Measurements from ENCODE around the gene MYO1F.
"Not testable (repeated sequence)": the region's sequence is repeated elsewhere in the genome, so short reads cannot be mapped to it uniquely, and the experiment has no call there.

Gene MYO1F

DNA sequence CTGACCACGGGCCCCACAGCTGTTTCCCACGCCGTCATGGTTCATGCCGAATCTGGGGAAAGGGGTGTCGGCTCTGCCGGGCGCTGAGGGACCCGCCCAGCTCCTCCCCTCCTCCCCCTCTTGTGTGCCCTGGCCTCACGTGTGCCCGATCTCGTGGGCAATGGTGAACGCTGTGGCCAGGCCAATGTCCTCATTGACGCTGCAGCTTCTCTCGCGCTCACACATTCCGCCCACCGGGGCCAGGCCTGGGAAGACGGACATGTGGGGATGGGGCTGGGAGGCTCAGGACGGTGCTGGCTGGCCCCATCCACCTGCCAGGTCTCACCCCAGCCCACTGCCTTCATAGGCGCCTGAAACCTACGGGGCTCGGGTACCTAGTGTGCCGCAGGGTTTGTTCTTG, 18.9 kb upstream of the MYO1F start:
- no peak for DNase-seq

GRCh38 chr19:8595651-8596050, 18.4 kb upstream of the MYO1F start:
- DNase-seq = no peak

DNA sequence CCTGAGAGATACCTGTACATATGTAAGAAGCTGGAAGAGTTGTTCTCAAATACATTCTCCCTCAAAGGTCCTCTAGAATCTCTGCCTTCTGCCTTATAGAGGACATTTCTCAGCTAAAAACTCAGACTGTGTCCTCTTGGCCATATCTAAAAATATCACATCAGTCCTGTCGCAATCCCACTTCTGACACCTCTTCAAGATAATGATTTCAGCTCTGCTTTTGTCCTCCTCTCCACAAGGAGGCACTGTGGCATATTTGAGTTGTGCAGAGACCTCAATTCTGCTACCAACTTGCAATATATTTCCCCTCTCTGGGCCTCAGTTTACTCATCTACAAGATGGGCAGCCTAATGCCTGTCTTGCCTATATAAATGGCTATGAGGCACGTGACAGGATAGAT, 16.7 kb upstream of the MYO1F start:
- DNase-seq = no peak

GRCh38 chr19:8592231-8593009, 15.2 kb upstream of the MYO1F start:
- peak; percentile 94 to 99 (median 97) for DNase-seq

DNA sequence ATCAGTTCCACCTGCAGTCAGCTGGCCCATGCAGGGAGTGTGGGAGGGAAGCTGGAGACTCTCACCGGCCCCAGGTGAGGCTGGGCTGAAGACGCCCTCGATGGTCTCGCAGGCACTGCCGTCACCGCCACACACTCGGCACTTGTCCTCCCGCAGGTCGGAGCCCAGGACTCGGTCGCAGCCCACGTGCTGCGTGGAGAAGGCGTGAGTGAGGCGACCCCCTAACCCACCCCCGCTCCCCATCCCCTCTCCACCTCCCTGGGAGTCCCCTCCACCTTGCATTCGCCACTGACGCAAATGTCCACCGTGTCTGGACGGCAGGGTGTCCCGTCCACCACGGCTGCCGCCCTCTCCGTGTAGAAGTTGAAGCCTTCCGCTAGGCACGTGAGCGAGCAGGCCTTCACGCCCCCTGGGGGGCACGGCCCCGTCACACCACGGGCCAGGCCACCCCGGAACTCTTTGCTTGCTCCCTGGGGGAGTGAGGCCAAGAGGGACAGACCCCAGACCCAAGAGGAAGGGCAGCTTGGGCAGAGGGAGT, 12.0 kb upstream of the MYO1F start:
- DNase-seq = no peak

DNA sequence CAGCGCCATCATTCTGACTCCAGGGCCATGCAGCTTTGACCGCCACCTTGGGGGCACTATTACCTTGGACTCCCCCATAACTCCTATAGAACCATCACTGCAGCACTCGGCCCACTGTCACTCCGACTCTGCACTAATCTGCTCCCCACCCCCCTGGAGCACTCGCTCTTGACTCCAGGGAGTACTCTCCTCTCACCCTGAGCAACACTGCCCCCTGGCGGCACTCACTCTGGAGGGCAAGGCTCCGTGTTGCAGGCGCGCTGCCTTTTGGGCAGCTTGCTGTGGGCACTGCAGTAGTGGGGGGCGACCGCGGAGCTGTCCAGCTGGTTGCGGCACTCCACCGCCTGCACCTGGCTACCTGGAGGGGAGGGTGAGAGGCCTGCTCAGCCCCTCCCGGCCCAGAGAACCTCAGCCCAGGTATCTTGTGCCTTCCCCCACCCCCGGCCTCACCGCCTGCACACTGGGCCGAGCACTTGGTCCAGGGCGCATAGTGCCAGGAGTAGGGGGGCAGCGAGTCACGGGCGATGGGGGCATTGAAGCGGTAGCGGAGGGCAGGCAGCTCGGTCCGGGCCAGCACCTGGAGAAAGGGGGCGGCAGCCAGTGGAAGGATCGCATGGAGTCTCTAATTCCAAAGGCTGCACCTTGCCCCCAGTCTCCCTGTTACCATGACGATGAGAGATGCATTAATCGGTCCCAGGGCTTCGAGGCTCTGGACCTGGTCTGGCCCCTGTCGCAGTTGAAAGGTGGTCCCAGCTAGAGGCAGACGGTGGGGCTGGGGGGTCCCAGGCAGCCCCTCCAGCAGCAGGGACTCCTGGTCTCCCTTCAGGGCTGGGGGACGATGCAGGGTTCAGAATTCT, 8.9 kb upstream of the MYO1F start:
- peak in 4 of 6 experiments; percentile 23 to 33 (median 30) for DNase-seq

DNA sequence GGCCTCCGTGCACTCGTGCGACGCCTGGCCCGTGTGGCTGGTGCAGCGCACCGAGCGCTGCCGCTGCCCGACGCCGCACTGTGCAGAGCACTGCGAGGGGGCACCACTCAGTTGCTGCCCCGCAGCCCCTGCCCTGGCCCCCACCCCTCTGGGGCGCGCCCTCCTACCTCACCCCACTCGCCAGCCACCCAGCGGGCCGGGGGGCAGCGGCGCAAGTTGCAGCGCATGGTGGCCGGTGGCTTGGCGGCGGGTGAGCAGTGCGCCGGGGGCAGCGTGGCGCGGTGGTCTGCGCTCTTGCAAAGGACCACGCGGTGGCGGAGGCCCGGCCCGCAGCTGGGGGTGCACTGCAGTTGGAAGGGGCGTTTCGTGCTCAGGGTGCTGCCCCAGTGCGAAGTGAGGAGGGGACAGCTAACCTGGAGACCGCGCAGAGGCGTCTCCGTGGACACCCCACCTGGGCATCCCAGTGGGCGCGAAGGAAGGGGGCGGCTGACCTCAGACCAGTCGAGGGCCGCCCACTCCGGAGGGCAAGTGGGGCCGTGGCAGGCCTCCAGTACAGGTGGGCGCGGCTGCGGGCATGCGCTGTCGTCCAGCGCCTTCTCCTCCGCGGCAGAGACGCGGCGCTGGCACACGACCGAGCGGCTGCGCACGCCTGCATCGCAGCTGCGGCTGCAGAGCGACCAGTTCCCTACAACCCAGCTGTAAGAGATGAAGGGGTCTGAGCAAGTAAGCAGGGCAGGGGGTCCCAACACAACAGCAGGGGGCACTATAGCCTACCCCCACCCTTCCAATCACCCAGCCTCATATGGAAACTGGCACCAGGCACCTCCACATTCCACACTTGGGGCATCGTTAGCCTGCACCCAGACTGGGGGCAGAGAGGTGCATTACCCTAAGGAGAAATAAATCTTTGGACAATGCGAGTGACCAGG, 8.0 kb upstream of the MYO1F start:
- DNase-seq = no peak

DNA sequence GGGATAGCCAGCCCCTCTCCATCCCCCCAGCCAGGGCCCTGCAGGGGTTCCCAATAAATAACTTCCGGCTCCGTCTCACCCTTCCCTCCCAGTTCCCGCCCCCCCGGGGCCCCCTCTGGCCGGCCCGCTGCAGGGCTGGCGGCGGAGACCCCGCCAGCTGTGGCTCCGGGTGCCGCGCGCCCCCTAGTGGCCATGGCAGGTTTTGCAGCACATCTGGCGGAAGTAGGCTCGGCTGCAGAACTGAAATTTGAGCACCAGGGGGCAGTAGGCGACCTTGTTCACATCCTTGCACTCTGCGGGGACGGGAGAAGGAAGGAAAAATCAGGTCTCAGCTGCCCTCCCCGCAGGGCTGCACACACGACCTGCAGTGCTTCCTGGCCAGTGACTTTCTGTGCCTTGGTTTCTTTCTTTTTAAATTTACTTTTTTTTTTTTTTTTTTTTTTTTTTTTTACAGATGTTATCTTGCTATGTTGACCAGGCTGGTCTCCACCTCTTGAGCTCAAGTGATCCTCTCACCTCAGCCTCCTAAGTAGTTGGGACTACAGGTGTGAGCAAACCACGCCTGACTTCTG, 3.6 kb upstream of the MYO1F start:
- DNase-seq = peak; percentile 57 to 91 (median 78)

DNA sequence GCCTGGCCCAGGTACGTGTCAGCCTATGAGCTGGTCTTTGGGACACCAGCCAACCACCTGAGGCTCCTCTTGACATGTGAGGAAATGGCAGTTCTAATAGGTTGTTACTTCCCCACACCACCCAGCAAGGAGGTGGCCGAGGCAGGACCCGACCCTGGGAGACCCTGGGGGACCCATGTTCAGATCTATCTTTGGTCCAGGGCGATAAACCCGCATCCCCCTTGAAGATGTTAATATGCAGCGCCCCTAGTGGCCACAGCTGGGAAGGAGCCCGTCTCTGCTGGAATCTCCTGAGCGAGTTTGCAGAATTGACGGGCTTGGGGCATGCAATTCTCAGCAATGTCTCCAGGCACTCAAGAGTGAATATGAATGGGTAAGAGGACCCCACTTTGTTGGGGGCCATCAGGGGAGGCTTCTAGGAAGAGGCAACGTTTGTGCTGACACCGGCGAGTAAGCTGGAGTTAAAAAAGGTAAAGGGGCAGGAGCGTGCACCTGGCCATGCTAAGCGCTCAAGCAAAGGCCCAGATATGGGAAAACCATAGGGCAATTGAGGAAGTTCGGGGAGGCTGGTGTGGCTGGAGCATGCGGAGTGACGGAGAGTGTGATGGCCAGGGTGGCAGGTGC, 1.5 kb upstream of the MYO1F start:
- DNase-seq = peak; percentile 28 to 88 (median 74)

DNA sequence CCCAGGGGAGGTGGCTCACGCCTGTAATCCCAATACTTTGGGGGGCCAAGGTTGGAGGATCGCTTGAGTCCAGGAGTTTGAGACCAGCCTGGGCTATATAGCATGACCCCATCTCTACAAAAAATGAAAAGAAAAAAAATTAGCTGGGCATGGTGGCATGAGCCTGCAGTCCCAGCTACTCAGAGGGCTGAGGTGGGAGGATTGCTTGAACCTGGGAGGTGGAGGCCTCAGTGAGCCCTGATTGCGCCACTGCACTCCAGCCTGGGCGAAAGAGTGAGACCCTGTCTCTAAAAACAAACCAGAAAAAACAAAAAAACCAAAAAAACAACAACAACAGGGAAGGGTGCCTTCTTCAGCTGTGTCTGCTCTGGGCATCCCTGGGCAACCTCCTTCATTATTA, 499 bp upstream of the MYO1F start:
- no peak for DNase-seq

DNA sequence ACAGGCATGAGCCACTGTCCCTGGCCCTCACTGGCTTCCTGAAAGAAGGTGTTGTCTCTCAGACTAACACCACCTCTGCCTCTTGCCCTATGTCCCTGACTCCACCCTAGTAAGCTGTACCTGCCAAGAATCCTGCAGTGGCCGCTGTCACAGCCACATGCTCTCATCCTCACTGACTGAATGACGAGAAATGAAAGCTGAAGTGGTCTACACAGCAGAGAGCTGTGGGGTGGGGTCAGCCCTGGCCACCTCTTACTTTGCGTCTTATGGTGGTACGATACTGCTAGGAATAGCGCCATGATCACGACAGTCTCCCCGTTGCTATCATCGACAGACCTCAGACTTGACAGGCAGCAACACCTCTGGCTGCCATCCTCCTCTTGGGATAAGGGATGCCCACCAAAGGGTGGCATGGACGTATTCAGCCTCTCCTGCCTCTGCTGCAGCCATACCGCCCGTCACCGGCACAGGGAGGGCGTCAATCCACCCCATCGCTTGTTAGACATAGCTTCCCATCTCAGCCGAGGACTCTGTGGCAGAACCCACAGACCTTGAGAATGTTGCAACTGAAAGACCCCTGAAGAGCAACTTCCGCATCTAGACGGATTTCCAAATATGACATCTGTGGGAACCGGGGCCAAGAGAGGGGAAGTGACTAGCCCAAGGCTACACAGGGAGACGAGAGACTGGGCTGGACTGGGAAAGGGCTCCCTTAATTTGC, 809 bp downstream of the MYO1F start:
- no peak for DNase-seq

DNA sequence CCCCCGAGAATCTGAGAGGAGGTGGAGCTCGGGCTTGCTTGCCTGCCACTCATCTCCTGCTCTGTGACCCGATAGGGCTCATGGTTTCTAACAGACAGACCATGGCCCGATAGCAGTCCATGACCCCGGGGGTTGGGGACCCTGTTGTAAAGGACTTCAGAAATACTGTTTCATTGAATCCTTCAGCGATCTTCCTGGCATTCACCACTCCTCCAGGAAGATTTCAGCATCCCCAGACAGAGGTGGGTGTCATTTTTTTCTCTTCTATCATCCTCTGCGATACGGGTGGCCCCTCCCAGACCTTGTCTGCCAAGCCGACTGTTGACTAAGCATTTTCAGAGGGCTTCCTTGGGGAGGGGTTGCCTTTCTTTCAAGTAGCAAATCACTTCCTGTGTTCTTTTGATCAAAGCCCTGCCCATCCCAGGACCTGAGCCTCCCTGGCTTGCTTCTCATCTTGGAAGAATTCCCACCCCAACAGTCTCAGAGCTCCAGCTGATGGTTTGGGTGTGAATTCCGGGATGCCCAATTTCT, 1.7 kb downstream of the MYO1F start:
- DNase-seq = peak in 5 of 6 experiments; percentile 16 to 55 (median 35)

- DNase-seq = not testable (repeated sequence)
These were observed 2.7 kb downstream of the MYO1F start for GRCh38 chr19:8574619-8574922.

- DNase-seq = no peak
These were observed 3.9 kb downstream of the MYO1F start for GRCh38 chr19:8573316-8573715.

- DNase-seq = peak; percentile 10 to 64 (median 39)
These were observed 6.2 kb downstream of the MYO1F start for GRCh38 chr19:8571006-8571411.

DNA sequence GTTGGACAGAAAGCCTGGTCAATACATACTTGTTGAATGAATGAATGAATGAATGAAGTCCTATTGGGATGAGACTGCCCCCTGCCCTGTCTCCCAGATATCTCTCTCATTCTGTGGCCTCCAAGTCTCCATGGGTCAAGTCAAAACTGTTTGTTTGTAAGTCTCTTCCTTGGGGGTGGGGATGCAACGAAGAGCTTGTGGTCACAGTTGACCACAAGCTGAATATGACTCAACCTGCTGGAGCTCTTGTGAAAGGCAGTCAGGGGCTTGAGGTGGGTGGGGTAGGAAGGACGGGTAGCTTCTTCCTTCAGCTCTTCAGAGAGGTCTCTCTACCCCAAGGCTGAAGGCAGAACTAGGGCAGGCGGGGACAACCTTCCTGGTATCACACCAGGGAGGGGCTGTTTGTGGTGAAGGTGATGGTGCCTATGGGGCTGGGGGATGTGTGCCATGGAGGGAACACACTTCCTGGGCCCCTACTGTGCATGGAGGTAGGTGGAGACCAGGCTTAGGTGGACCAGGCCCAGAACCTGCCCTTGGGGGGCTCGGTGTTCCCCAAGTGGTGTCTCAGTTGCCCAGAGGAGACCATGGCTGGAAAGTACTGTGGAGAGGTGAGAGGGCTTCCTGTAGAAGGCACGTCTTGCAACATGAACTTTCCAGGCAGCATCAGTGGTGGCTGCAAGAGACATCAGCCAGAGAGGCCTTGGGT, 8.0 kb downstream of the MYO1F start:
- peak in 2 of 6 experiments; percentile 9 to 49 for DNase-seq

DNA sequence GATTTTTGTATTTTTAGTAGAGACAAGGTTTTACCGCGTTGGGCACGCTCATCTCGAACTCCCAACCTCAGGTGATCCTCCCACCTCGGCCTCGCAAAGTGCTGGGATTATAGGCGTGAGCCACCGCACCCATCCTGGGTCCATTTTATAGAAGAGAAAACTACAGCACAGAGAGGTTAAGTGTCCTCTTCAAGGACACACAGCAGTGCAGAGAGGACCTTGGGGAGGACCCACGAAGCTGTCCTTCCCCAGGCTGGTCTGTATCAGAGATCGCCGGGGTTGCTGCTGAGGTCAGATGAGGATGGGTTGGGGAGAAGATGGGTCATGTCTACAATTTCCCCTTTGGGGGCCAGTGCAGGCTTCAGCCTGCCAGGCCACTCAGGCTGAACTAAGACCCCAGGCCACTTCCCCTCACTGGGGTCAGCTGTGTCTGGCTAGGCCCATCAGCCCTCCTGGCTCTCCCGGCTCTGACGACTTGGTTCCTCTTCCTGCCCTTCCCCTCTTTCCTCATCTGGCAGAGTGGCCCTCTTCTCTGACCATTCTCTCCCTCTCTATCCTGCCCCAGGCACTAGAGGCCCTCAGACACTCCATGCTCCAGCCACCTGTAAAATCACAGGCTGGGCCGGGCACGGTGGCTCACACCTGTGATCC, 9.6 kb downstream of the MYO1F start:
- DNase-seq = no peak

DNA sequence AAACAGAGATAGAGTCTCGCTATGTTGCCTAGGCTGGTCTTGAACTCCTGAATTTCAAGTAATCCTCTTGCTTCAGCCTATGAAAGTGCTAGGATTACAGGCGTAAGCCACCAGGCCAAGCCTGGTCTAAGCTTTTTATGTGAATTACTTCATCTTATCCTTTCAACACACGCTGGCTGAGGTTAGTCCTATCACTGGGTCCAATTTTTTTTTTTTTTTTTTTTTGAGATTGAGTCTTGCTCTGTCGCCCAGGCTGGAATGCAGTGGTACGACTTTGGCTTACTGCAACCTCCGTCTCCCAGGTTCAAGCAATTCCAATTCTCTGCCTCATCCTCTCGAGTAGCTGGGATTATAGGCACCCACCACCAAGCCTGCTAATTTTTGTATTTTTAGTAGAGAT, 10.4 kb downstream of the MYO1F start:
- no peak for DNase-seq

DNA sequence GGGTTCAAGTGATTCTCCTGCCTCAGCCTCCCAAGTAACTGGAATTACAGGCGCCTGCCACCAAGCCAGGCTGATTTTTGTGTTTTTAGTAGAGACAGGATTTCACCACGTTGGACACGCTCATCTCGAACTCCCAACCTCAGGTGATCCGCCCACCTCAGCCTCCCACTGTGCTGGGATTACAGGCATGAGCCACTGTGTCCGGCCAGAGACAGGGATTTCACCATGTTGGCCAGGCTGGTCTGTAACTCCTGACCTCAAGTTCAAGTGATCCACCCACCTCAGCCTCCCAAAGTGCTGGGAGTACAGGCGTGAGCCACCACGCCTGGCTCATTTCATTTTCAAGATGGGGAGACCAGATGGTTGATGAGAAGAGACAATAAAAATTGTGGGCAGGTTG, 12.4 kb downstream of the MYO1F start:
- not testable (repeated sequence) for DNase-seq

All from stimulated activated naive CD4-positive, alpha-beta T cell (primary cell).